GM23338 (cell line): ENCODE data around the gene APC2.

Experiments
- CTCF ChIP-seq, 2 experiments: fragments of 200-600 bp in 1 of 2; sonication (generic) in 1 of 2; conservative IDR thresholded peaks; 2 replicates each; pipeline versions ENCODE4 v1.5.1 to v1.6.1; 2016 to 2017; ENCODE audit warnings: antibody characterized with exemption in 2 of 2, low read depth in 2 of 2, mild to moderate bottlenecking in 2 of 2, moderate library complexity in 1 of 2
- ETS1 ChIP-seq: IDR thresholded peaks from 2 replicates; pipeline ENCODE4 v1.6.1; 2016; ENCODE audit warnings: antibody characterized with exemption
- EZH2 ChIP-seq: fragments of 200-600 bp; sonication (generic); IDR thresholded peaks from one replicate; pipeline ENCODE4 v1.8.0; 2017; ENCODE audit warnings: antibody characterized with exemption, mild to moderate bottlenecking, low read depth; ENCODE audit not compliant: unreplicated experiment

- TF ChIP-seq CTCF (conservative IDR thresholded peaks at IDR 0.05; ENCODE audit: low read depth in 2 of 2) (no peak), ETS1 (no peak), EZH2 (no peak)
Measured at GRCh38 chr19:1491849-1492170, 41.9 kb downstream of the APC2 start.
